Right hindlimb (tissue), 1 donor: ENCODE results near the gene TMEM187.
A peak's percentile ranks its signal among the peaks of the same experiment; 100 is the strongest.

ENCODE experiments used
- DNase-seq: peaks from one replicate; pipeline ENCODE4 v3.0.0-alpha.2; 2018

The TMEM187 gene

DNA sequence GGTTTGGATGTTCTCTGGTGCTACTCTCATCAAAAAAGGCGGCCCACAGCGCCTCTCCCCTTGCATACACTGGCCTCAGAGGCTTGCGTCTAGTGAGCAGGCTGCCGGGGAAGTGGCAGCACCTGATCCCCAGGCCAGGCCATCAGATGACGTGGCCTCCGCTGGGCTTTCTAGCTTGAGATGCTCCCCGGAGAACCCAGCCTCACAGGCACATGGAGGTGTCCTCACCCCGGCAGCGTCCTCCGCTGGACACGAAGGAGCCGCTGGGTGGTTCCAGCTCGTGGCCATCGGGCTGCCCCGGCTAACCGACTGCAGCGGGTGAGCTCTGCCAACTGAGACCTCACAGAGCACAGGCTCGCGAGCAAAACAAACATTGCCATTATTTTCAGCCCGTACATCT lies 34.4 kb downstream of the TMEM187 start:
- DNase-seq = no peak

DNA sequence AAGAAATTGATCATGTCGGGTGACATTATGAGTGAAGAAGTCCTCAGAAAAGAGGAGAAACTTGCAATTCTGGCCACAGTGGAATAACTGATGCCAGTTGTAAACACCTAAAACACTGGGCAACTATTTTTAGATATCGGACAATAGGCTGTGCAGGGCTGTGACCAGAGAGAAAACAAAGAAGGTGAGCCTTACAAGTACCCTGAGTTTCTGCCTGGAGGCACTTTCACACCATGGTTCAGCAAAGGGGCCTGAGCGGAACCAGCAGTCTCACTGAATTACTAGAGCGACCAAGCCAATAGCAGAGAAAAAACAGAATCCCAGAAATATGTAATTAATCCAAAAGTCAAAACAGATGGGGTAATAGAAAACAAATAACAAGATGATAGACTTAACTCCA lies 36.0 kb downstream of the TMEM187 start:
- no peak for DNase-seq

DNA sequence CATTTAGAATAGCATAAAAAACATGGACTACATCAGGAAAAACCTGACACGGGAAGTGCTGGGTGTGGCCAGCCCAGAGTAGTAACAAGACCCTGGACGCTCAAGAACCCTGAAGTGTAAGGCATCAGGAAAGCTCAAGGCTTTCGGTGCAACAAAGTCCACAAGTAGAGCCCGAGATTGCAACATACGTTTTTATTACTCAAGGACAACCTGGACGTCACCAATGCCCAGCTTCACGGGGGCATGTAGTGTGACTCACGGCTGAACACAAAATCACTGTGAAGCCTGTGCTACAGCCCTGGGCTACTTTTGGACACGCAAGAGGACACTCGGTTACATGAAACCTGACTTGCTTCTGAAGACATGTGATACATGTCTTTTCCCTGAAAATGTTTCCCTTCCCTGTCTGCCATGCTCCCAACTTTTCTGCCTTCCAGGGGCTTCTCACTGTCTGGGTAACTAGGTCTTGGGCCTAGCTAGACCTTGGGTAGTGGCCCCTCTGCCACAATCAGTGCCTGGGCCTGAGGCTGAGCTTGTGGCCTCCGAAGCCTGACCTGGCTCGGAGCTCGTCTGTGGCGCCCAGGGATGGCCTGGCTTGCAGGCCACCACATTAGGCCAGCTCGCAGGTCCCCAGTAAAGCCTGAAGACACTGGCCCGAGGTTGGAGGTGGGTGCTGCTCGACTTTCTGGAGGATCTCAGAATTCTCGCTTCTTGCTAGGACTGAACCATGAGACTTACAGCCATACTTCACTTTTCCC lies 38.0 kb downstream of the TMEM187 start:
- no peak for DNase-seq

DNA sequence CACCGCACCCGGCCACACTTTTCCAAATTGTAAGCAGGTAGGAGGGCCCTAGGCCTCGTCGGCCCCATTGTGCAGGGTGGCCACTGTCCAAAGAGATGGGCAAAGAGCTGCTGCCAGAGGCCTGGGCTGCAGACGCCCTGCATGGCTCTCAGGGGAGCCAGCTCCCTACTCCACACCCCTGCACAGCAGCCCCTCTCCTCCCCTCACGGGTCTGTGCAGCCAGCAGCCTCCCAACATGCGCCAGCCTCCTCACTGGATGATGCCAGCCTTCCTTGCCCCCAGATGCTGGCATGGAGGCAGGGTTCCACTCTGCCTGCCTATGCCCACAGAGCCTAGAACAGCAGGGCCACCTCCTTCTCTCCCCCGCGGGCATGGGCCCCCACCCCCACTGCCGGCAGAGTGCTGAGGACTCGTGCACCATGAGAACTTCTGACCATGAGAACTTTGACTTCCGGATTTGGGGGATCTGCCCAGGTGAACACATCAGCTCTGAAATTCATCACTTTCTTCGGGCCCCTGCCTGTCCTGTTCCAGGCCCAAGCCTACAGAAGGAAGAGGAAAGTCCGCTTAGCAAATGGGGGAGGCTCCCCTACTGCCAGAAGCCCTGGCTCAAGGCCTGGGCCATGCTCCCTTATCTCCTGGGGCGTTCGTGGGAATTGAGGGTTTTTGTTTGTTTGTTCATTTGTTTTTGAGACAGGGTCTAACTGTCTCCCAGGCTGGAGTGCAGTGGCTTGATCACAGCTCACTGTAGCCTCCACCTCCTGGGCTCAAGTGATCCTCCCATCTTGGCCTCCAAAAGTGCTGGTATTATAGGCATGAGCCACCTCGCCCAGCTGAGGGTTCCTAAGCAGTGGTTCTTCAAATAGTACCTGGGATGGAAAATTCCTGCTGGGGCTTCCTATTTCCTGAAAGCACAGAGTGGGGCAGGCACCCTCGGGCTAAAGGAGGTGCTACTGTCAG lies 39.1 kb downstream of the TMEM187 start:
- no peak for DNase-seq

DNA sequence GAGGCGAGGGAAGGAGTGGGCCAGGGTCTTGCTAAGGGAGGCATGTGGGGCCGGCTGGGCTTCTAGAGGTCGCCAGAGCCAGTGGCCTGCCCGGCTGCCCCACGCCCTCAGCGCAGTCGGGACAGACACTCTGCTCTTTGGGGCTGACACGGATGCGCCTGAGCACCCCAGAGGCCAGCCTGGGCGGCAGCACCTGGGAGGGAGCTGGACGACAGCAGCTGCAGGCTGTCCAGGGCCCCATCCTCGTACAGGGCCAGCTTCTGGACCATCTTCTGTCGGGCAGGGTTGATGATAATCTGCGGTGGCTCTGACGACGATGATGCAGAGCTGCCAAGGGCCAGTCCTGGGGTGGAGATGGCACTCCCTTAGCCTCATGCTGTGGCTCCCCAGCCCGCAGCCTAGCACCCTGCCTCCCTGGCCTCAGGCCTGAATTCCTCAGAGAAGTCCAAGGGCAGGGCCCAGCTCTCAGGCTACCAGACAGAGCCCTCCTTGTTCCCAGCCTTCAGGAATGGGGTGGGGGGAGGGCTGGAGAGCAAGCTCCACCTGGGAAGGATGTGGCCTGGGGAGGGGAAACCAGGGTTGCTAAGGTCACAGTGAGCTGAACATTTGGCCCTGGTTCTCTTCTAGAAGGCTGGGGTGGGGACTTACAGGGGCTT lies 39.9 kb downstream of the TMEM187 start:
- no peak for DNase-seq

DNA sequence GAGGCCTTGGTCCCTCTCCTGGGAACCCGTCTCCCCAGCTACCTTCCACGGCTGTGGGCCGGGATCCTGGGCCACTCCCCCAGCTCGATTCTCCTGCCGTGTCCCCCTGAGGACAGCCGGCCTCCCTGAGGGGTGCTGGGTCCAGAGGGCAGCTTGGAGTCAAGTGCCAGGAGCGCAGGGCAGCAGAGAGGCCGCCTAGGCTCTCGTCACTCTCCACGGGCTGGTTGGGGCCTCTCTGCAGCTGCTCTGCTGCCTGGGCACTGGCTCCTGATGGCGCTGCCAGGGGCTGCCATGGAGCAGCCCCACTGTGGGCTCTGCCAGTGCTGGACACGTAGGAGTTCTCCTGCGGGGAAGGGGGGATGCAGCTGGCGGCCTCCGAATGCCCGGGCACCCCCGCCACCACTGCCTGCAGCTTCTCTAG lies 40.5 kb downstream of the TMEM187 start:
- no peak for DNase-seq

DNA sequence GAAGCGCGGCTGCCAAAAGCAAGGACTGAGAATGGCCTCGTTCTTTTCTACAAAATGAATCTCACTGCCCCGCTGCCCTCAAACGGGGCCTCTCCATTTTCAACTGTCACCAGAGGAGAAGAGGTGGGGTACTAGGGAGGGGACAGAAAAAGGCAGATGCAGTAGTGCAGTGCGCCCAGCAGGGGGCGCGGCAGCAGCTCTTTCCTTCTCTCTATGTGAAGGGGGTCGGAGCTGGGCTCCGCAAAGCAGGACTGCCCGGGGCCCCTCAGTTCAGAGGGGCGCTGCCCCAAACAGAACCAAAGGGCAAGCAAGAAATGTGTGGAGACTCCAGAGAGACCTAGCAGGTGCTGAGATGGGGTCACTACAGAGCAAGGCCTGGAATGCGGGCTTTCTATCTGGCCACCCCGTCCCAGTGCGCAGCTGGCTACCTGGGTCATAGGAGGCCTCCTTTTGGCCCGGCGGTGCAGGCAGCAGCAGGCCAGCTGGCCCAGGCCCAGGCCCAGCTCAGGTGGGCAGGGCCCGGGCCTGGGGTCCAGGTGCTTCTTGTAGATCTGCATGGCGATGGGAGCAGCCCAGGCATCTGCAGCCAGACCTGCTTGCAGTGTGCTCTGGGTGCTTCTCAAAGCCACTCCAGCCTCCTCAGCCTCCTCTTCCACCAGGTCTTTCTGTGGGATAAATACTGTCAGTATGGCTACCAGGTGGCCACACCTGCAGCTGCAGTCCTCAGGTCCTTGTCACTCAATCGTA lies 41.2 kb downstream of the TMEM187 start:
- DNase-seq = peak; percentile 54

DNA sequence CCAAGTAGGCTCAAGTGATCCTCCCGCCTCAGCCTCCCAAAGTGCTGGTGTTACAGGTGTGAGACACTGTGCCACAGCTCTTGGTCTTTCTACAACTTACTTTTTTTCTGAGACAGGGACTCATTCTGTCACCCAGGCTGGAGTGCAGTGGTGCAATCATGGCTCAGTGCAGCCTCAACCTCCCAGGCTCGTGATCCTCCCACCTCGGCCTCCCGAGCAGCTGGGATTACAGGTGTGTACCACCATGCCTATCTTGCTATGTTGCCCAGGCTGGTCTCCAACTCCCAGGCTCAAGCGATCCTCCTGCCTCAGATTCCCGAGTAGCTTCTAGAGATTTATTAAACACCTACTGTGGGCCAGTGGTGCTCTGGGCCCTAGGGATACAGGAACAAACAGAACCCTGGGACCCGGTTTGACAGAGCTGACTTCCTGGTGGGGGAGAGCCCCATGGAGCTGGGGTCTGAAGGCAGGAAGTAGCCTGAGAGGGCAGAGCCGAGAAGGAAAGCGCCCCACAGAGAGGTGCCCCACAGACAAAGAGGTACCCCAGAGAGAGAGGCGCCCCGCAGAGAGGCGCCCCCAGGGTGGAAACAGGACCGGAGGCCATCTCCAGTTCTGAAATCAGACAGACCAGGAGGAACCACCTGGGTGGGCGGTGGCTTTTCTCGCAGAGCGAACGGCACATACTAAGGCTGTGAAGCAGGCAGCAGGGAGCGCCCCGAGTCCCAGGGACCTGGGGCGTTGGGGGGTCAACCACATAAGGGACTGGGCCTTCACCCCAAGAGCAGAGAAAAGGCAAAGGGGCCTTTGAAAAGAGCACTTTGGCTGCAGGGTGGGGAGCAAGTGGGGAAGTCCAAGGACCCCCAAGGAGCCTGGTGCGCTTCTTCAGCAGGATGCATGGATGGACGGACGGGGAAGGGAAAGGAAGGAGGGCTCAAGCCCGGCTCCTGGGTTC lies 42.2 kb downstream of the TMEM187 start:
- no peak for DNase-seq

DNA sequence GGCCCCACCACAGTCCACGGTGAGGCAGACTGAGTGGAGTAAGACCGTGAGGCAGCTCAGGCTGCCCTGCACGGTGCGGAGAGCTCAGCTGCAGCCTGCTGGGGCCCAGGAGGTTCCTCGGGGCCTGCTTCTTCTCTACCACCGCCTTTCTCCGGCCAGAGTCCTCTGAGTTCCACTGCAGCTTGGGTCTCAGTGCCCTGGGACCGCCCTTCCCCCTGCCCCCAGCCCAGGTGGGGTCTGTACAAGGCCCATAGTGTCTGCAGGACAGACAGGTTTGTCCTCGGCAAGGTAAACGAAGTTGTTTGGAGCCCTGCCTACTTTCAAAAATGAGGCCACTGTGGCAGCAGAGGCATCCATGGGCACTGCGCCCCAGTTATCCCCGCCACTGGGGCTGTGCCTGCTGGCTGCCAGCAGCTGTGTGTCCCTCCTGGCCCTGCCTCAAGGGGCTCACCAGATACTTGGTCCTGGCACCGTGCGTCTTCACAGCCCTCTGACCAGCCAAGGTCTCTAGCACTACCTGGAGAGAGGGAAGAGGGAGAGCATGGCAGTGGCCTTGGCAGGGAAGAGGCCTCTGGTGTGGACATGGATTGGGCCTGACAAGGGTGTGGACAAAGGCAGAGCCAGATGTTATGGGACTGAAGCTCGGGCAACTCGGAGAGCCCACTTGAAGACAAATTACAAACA lies 43.2 kb downstream of the TMEM187 start:
- DNase-seq = no peak

DNA sequence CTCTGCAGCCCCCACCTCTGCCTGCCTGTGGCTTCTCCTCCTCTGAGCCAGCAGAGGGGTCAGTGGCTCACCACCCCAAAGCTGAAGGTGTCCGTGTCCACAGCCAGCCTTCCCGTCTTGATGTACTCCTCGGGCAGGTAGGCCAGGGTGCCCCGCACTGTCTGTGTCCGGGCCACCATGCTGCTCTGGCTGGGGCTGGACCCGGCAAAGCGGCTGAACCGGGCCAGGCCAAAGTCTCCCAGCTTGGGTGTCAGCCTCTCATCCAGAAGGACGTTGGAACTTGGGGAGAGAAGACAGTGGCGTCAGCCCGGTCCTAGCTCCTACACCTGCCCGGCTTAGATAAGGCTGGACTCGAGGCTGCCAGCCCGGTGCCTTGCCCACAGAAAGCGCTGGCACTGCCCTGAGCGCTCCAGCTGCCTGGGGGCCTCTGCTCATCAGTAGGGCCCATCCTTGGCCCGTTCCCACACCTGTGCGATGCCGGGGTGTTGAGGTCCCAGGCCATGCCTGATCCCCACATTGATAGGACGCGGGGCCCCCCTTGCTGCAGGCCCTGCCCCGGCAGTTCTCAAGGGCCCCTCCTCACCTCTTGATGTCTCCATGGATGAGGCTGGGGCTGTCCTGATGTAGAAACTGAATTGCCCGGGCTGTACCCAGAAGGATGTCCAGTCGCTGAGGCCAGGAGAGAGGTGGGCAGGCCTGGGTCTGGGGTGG lies 44.0 kb downstream of the TMEM187 start:
- no peak for DNase-seq

DNA sequence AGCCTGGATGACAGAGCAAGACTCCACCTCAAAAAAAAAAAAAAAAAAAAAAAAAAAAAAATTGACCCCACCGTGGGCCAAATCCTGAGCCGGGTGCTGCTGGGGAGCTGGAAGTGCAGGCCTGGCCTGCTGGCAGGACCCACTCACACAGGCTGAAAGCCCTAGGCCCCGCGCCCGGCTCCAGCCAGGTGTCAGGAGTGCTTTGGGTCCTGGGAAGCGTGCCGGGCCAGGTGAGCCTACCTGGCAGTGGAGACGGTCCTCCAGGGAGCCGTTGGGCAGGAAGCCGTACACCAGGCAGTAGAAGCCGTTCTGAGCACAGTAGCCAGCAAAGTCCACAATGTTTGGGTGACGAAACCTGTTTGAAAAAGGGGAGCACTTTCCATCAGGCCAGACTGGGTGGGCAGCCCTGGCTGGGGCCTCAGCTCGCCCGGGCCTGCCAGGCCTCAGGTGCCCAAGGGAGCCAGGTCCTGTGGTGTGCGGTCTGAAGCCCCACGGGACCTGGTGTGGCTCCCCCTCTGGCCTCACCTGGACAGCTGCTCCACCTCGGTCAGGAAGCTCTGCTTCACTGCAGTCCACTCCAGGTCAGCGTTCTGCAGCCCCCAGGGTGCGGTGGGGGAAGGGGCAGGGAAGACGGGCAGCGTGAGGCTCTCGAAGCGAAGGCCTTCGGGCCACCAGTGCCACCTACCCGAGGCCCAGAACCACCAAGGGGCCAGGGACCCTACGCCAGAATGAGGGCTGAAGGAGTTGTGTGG lies 45.4 kb downstream of the TMEM187 start:
- DNase-seq = no peak

DNA sequence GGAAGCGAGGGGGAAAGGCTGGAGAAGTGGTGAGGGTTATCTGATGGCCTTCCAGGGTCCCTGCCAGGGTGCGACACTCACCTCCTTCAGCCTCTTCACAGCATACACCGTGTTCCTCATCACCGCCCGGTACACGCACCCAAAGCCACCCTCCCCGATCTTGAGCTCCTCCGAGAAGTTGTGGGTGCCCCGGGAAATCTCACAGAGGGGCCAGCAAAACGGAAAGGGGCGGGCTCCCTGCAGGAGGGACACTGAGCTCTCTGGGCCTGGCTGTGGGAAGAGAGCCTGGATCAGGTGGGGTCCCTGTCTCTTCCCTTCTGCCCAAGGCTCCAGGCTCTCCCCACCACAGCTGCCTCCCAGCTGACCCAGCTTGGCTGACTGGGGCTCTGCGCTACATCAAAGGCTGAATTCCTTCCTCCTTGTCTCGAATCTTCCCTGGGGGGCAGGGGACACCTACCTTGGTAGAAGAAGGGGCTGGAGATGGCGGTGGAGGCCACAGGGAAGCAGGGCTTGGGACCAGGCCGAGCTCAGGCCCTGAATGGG lies 46.0 kb downstream of the TMEM187 start:
- DNase-seq = no peak

DNA sequence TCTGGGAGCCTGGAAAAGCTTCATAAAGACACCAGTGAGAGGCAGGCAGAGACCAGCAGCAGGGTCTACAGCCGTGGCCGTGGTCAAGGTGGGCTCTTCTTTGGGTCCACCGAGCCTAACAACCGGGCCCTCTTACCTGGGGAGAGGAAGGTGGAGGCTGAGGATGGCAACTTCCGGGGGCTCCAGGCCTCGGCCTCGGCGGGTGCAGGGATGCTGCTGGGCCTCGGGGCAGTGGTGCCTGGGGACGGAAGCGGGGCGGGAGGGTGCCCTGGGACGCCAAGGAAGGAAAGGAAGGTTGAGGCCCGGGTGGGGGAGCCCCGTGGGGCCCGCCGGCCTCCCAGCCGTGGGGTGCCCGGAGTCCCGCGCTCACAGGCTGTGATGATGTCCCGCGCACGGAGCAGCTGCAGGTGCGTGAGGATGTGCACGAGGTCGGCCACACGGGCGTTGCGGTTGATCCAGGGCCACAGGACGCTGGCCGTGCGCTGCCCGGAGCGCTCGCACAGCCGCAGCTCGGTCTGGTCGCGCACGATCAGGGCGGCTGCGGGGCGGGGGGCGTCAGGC lies 46.6 kb downstream of the TMEM187 start:
- DNase-seq = no peak

DNA sequence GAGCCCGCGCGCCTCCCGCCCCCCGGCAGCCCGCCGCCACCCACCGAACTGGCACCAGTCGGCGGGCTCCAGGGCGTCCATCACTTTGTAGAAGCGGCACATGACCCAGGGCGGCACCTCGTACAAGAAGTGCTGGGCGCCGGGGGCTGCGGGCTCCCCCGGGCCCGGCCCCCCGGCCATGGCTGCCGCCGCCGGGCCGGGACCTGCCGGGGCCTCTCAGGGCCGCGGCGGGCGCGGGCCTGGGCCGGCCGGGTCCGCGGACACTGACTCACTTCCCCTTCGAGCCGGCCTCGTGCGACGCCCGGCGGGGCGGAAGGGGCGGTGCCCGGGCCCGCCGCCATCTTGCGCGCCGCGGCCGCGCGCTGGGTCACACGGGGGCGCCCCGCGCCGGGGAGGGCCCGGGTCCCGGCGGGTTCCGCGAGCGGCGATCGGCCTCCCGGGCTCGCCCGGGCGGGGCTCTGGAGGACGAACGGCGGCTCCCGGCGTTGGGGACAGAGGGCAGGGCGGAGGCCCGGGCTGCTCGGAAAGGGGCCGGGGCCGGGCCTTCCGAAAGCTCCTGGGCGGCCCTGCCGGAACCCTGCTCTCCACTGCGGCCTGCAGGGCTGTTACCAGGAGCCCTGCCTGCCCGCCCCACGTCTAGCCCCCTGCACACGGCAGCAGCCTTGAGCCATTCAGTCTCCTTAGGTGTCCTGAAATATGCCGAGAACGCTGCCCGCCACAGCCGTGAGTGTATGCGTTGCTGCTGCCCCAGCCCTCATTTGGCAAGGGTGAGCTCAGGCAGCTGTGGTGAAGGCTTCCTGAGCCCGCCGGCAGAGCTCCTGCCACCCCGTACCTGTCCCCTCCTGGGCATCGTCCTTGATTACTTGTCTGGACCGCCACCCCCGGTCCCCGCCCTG lies 47.3 kb downstream of the TMEM187 start, which contains the start of gene IRAK1:
Gene IRAK1, minus strand, starts transcription at position 270 of the 896 bp plus-strand sequence. Its CDS starts 90 bp downstream, at position 180.
- peak; percentile 62 for DNase-seq

DNA sequence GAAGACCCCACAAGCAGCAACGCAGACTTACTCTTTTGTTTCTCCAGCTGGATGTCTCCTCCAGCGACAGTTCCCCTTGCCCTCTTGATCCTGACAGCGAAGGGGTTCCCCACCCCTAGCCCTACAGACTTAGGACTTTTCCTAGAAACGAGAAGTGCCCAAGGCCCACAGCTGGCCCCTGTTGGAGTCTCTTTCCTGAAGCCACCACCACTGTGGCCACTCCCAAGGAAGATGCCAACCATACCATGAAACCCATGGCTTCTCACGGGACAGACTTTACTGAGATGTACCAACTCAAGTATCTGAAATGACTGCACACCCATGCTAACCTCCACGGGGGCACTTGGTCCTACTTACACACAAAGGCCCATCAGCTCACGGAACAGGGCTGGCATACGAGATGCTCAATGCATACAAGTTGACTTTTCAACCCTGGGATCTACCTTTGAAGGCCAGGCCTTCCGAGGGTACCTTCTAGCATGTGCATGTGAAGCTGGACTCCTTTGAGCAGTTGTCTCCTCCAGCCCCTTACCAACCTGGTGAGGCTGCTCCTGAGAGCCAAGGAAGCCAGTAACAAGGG lies 48.1 kb downstream of the TMEM187 start:
- no peak for DNase-seq

DNA sequence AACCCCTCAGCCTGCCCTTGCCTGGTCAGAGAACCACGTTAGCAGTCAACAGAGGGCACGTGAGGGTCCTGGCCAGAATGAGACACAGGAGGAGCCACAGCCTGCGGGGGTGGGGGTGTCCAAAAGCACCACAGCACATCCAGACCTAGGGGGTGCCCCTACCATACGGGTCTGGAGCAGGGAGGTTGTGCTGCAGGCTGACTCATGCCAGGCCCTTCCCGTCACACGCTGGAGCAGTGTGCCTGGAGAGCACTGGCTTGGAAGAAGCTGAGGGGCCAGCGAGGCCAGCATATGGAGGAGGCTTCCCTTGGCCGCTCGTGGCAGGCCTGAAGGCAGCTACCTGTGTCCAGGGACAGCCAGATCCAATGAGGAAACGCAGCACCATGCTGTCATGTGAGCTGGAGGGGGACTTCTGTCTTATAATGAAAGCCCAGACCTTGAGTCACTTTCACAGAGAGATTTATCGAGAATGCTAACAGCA lies 48.6 kb downstream of the TMEM187 start:
- DNase-seq = no peak

DNA sequence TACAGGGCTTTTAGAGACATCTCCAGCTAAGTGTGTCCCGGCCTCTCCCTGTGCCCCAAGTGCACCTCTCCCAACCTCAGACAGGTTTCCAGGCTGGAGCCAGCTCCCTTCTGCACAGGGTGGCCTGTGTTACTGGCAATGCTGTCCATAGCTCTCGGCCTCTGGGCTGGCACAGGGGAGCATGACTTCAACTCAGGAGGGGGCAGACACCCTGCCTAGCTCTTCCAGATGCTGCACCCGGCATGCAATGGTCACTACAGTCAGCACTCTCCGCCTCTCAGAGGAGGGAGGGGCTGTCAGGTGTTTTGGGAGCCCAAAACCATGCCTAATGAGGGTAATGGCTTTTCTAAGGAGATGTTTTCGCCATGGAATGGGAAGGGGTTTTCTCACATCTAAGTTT lies 49.6 kb downstream of the TMEM187 start:
- DNase-seq = no peak
